Fibroblast of lung (primary cell): ENCODE results near the gene AKT1.

Experiments
- CTCF ChIP-seq, 2 donors: IDR thresholded peaks in 1 of 2; conservative IDR thresholded peaks in 1 of 2; 1 replicate in 1 of 2; 2 replicates in 1 of 2; pipeline ENCODE4 v1.5.1; 2011 to 2012; ENCODE audit warnings: low read length in 2 of 2, control low read depth in 1 of 2, inconsistent platforms in 1 of 2, low read depth in 1 of 2, mild to moderate bottlenecking in 1 of 2
- EZH2 ChIP-seq: IDR thresholded peaks from 2 replicates; pipeline ENCODE4 v1.5.1; 2012; ENCODE audit warnings: low read length, control low read depth, mild to moderate bottlenecking; ENCODE audit errors: missing control alignments

- no peak for TF ChIP-seq CTCF (conservative IDR thresholded peaks at IDR 0.05 in 1 of 2, IDR thresholded peaks at IDR 0.05 in 1 of 2; ENCODE audit: low read depth in 1 of 2, low read length in 2 of 2)
- no peak for TF ChIP-seq EZH2
Observed at GRCh38 chr14:104783484-104784217, 11.9 kb downstream of the AKT1 start.
